Thyroid gland (tissue), 4 donors: ENCODE data around the gene KMT2B.

Experiments
- CTCF ChIP-seq, 6 experiments: fragments of 200-600 bp in 3 of 6; fragments of 450-650 bp in 3 of 6; sonication (generic) in 3 of 6; IDR thresholded peaks; one replicate each; pipeline ENCODE4 v1.5.1; 2016 to 2019; ENCODE audit warnings: antibody characterized with exemption in 6 of 6, mild to moderate bottlenecking in 2 of 6, inconsistent platforms in 1 of 6, moderate library complexity in 1 of 6
- POLR2A ChIP-seq, 2 donors: fragments of 450-650 bp; IDR thresholded peaks; one replicate each; pipeline ENCODE4 v1.6.1; 2017; ENCODE audit warnings: antibody characterized with exemption in 2 of 2, mild to moderate bottlenecking in 2 of 2, moderate library complexity in 1 of 2

- TF ChIP-seq CTCF (IDR thresholded peaks at IDR 0.05): no peak
- TF ChIP-seq POLR2A (IDR thresholded peaks at IDR 0.05): no peak
These were observed 69.5 kb downstream of the KMT2B start for GRCh38 chr19:35787227-35787799.
